Thyroid gland (tissue), 4 donors: ENCODE results near the gene RFX8. TPM values are rescaled to one million over a fixed set of nuclear protein-coding genes. Genes with fewer than 3 reads are reported as not detected.

Experiments
- DNase-seq, 2 donors: peaks; one replicate each; pipeline ENCODE4 v3.0.0-alpha.2; 2019
- H3K27ac ChIP-seq, 3 donors: fragments of 200-600 bp; sonication (generic); 1 replicate in 2 of 3; 2 replicates in 1 of 3; pipeline ENCODE4 v1.5.1; 2016 to 2019; ENCODE audit warnings: mild to moderate bottlenecking in 1 of 3, moderate library complexity in 1 of 3
- H3K27me3 ChIP-seq: fragments of 200-600 bp; sonication (generic); one replicate; pipeline ENCODE4 v1.5.1; 2019
- H3K36me3 ChIP-seq, 2 donors: fragments of 200-600 bp; sonication (generic); one replicate each; pipeline ENCODE4 v1.5.1; 2016 to 2019
- H3K4me1 ChIP-seq, 2 donors: fragments of 200-600 bp; sonication (generic); one replicate each; pipeline ENCODE4 v1.5.1; 2017 to 2019
- H3K4me3 ChIP-seq, 3 donors: fragments of 200-600 bp; sonication (generic); replicated peaks in 1 of 3; 1 replicate in 2 of 3; 2 replicates in 1 of 3; pipeline ENCODE4 v1.5.1; 2016; ENCODE audit warnings: mild to moderate bottlenecking in 1 of 3
- H3K9me3 ChIP-seq: fragments of 200-600 bp; sonication (generic); one replicate; pipeline ENCODE4 v1.5.1; 2017
- POLR2A ChIP-seq, 2 donors: fragments of 450-650 bp; IDR thresholded peaks; one replicate each; pipeline ENCODE4 v1.6.1; 2017; ENCODE audit warnings: antibody characterized with exemption in 2 of 2, mild to moderate bottlenecking in 2 of 2, moderate library complexity in 1 of 2
- WGBS, 2 donors: methylation state at CpG; one replicate each; pipeline ENCODE4 v1.1.5; 2017; 5-methylcytosine and 5-hydroxymethylcytosine counted together
- intact Hi-C: fragments of 100-400 bp; cut with DNase I; formaldehyde crosslinking; loops from one replicate; pipeline ENCODE4 v1.15.1; 2023
- total RNA-seq, 4 donors: library from RNA; depleted of rRNA; stranded (reverse); fragments of >200 nt; gene quantifications; one replicate each; pipeline ENCODE4 v1.2.3, GENCODE V29; 2016
- TF ChIP-seq, protein P1 (sequence below), 6 experiments: fragments of 200-600 bp in 3 of 6; fragments of 450-650 bp in 3 of 6; sonication (generic) in 3 of 6; IDR thresholded peaks; one replicate each; pipeline ENCODE4 v1.5.1; 2016 to 2019; ENCODE audit warnings: antibody characterized with exemption in 6 of 6, mild to moderate bottlenecking in 2 of 6, inconsistent platforms in 1 of 6, moderate library complexity in 1 of 6

Gene RFX8
- total RNA-seq, 4 donors from 2014 or later: 1.9 TPM; not detected in 3

DNA sequence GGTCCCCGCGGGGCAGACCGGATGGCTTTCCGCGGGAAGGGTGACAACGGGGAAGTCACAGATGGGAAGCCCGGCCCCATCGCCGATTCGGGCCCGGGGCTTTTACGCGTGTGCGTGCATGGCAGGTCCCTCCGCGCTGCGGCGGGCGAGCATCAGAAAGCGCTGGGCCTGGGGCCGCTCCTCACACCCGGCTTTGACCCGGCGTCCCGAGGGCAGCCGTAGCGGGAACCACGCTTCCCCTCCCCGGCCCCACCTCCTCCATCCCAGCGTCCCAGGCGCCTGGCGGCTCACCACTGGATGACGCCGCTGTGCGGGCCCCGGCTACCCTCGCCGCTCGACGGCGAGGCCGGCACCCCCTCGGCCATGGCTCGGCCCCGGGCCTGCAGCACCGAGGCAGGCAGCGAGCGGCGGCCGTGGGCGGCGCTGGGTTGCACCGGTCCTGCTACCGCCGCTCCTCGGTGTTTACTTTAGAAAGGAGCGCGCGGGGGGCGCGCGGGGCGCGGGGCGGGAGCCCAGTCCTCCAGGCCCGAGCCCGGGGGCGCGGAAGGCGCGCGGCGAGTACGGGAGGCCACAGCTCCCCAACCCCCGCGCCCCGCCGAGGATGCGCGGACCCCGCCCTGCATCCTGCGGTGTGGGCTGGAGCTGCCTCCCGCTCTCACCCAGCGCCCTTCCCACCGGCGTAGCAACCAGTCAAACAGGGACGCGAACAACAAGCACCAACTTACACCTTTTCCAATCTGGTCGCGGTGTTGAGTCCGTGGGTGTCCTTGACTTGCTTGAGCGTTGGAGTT, 806 bp downstream of the RFX8 start:
- peak overlapping the region in 2 of 3 donors; percentile 53 to 79 for H3K27ac ChIP-seq
- 3% methylated on average over 28 to 39 of the region's 92 CpGs for WGBS, 2 donors
- no peaks in the 10 kb centered on the region for H3K36me3 ChIP-seq
- peak; percentile 15 to 29 for DNase-seq
- intact Hi-C loops: no loop called here
- H3K9me3 ChIP-seq: no peaks in the 10 kb centered on the region
- TF ChIP-seq POLR2A (IDR thresholded peaks at IDR 0.05): no peak
- TF ChIP-seq, protein P1, sequence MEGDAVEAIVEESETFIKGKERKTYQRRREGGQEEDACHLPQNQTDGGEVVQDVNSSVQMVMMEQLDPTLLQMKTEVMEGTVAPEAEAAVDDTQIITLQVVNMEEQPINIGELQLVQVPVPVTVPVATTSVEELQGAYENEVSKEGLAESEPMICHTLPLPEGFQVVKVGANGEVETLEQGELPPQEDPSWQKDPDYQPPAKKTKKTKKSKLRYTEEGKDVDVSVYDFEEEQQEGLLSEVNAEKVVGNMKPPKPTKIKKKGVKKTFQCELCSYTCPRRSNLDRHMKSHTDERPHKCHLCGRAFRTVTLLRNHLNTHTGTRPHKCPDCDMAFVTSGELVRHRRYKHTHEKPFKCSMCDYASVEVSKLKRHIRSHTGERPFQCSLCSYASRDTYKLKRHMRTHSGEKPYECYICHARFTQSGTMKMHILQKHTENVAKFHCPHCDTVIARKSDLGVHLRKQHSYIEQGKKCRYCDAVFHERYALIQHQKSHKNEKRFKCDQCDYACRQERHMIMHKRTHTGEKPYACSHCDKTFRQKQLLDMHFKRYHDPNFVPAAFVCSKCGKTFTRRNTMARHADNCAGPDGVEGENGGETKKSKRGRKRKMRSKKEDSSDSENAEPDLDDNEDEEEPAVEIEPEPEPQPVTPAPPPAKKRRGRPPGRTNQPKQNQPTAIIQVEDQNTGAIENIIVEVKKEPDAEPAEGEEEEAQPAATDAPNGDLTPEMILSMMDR (IDR thresholded peaks at IDR 0.05): no peak
- H3K4me3 ChIP-seq: peak overlapping the region in 1 of 3 donors; percentile 52
- H3K4me1 ChIP-seq: peaks cover 0 to 17% of the 10 kb centered on the region in 2 donors
- H3K27me3 ChIP-seq: no peaks in the 10 kb centered on the region

DNA sequence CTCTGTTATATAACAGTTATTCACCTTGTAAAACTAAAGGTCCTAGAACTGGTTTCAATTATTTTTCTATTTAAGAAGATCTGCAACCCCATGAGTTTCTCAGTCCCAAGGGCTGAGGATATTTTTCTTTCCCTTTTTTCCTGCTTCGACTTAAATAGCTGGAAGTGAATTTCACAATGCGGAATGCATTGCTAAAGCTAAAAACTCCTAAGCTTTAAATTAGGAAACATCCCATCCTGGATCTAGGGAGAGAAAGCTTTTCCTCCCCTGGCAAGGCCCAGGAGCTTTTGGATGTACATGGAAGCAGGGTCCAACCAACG, 1.4 kb downstream of the RFX8 start:
- DNase-seq: no peak
- Histone ChIP-seq H3K27me3 (no peaks in the 10 kb centered on the region), H3K4me1 (peaks cover 0 to 17% of the 10 kb centered on the region in 2 donors), H3K9me3 (no peaks in the 10 kb centered on the region), H3K27ac (peak overlapping the region in 2 of 3 donors; percentile 53 to 79), H3K4me3 (peak overlapping the region in 1 of 3 donors; percentile 52), H3K36me3 (no peaks in the 10 kb centered on the region)
- intact Hi-C loops: no loop called here
- 44 to 48% methylated on average over 3 of the region's 3 CpGs for WGBS, 2 donors
- TF ChIP-seq, protein P1 (IDR thresholded peaks at IDR 0.05): no peak
- no peak for TF ChIP-seq POLR2A (IDR thresholded peaks at IDR 0.05)

DNA sequence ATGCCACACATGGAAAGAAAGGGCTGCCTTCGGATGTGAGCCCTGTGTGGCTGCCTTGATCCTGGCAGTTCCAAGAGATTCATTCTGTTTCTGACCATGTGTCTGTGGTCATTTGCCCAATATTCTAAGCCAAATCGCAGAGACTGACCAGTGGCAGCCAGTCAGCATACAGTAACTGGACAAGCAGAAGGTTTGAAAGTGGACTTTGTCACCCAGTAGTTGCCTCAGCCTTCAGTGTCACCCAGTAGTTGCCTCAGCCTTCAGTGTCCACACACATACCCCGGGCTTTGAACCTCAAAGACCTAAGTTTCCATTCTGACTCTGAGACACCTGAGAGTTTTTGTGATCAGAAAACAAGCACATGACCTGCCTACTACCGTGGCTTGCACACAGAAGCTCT, 5.0 kb downstream of the RFX8 start:
- 90 to 91% methylated on average over 4 of the region's 4 CpGs for WGBS, 2 donors
- peaks cover 0 to 23% of the 10 kb centered on the region in 2 donors for H3K4me1 ChIP-seq
- intact Hi-C loops: no loop called here
- TF ChIP-seq, protein P1 (IDR thresholded peaks at IDR 0.05): no peak
- no peak for TF ChIP-seq POLR2A (IDR thresholded peaks at IDR 0.05)
- H3K36me3 ChIP-seq: no peaks in the 10 kb centered on the region
- H3K27me3 ChIP-seq: no peaks in the 10 kb centered on the region
- H3K27ac ChIP-seq: no peak overlapping the region
- H3K9me3 ChIP-seq: no peaks in the 10 kb centered on the region
- H3K4me3 ChIP-seq: no peak overlapping the region
- no peak for DNase-seq

DNA sequence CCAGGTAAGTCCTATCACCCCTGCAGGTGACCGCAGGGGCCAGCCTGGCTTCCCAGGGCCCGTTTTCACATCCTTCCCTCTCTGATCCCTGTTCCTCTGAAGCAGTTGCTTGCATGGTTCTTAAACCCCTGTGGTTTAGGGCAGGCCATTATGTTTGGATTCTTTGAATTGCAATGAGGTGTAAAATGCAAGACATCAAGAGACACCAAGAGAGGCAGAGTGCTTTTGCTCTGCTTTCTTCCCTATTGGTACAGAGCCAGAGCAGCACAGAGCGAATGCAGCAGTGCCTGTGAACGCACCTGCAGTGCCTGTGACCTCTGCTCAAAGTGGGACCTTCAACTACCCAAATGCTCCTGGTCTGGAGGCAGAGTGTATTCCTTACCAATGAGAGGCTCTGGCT, 7.6 kb downstream of the RFX8 start:
- Histone ChIP-seq H3K27me3 (no peaks in the 10 kb centered on the region), H3K27ac (no peak overlapping the region), H3K36me3 (no peaks in the 10 kb centered on the region), H3K9me3 (no peaks in the 10 kb centered on the region), H3K4me1 (peaks cover 0 to 17% of the 10 kb centered on the region in 2 donors), H3K4me3 (no peak overlapping the region)
- WGBS, 2 donors: 81 to 84% methylated on average over 4 of the region's 4 CpGs
- TF ChIP-seq, protein P1 (IDR thresholded peaks at IDR 0.05): no peak
- no peak for TF ChIP-seq POLR2A (IDR thresholded peaks at IDR 0.05)
- intact Hi-C loops: no loop called here
- DNase-seq: no peak

DNA sequence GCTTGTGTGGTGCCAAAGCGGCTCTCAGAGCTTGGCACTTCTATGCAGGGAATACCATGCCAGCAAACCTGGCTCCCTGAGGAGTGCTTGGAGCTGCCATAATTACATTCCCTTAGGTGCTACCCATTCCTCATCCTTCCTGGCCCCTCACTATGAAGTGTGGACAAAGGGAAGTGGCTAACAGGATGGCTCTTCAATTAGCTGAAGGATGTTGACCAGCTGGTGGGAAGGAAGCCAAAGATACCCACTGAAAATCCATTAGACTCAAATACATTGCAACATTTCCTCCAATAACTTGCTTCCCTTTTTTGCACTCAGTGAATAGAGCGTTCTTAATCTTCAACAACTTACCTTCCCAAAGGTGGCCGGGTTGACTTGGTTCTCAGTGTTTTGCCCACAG, 8.5 kb downstream of the RFX8 start:
- DNase-seq: no peak
- Histone ChIP-seq H3K27me3 (no peaks in the 10 kb centered on the region), H3K4me3 (no peak overlapping the region), H3K9me3 (no peaks in the 10 kb centered on the region), H3K4me1 (peaks cover 0 to 17% of the 10 kb centered on the region in 2 donors), H3K36me3 (no peaks in the 10 kb centered on the region), H3K27ac (no peak overlapping the region)
- 87 to 95% methylated on average over 3 of the region's 3 CpGs for WGBS, 2 donors
- no peak for TF ChIP-seq POLR2A (IDR thresholded peaks at IDR 0.05)
- TF ChIP-seq, protein P1 (IDR thresholded peaks at IDR 0.05): no peak
- intact Hi-C loops: no loop called here
